Measurements from ENCODE around the gene KCNE1.
"Not testable (repeated sequence)": the region's sequence is repeated elsewhere in the genome, so short reads cannot be mapped to it uniquely, and the experiment has no call there.

KCNE1 gene

GRCh38 chr21:34510148-34511142 is 1.6 kb downstream of the KCNE1 start:
- DNase-seq, result peak; percentile 79

- DNase-seq, result peak; percentile 29
Observed at GRCh38 chr21:34509151-34509550, 2.9 kb downstream of the KCNE1 start.

GRCh38 chr21:34504595-34504994 is 7.4 kb downstream of the KCNE1 start:
- DNase-seq, result no peak

GRCh38 chr21:34502480-34503106 is 9.4 kb downstream of the KCNE1 start:
- no peak for DNase-seq

- DNase-seq, result no peak
Observed at GRCh38 chr21:34501716-34502115, 10.3 kb downstream of the KCNE1 start.

GRCh38 chr21:34500191-34500590 is 11.8 kb downstream of the KCNE1 start:
- DNase-seq, result no peak

- no peak for DNase-seq
Observed at GRCh38 chr21:34499116-34499515, 12.9 kb downstream of the KCNE1 start.

GRCh38 chr21:34498623-34499022 is 13.4 kb downstream of the KCNE1 start:
- DNase-seq, result peak; percentile 20

- DNase-seq, result not testable (repeated sequence)
Observed at GRCh38 chr21:34483854-34484253, 28.2 kb downstream of the KCNE1 start.

GRCh38 chr21:34483435-34483834 is 28.6 kb downstream of the KCNE1 start:
- not testable (repeated sequence) for DNase-seq

- DNase-seq, result not testable (repeated sequence)
Observed at GRCh38 chr21:34467333-34467732, 44.7 kb downstream of the KCNE1 start.

- DNase-seq, result not testable (repeated sequence)
Observed at GRCh38 chr21:34459426-34459825, 52.6 kb downstream of the KCNE1 start.

- DNase-seq, result not testable (repeated sequence)
Observed at GRCh38 chr21:34458266-34458665, 53.7 kb downstream of the KCNE1 start.

- not testable (repeated sequence) for DNase-seq
Observed at GRCh38 chr21:34456180-34456579, 55.8 kb downstream of the KCNE1 start.

GRCh38 chr21:34455628-34456027 is 56.4 kb downstream of the KCNE1 start:
- not testable (repeated sequence) for DNase-seq

- not testable (repeated sequence) for DNase-seq
Observed at GRCh38 chr21:34447018-34447417, 65.0 kb downstream of the KCNE1 start.

GRCh38 chr21:34443486-34443885 is 68.5 kb downstream of the KCNE1 start:
- not testable (repeated sequence) for DNase-seq

- not testable (repeated sequence) for DNase-seq
Observed at GRCh38 chr21:34429710-34430109, 82.3 kb downstream of the KCNE1 start.

GRCh38 chr21:34428441-34428840 is 83.6 kb downstream of the KCNE1 start:
- not testable (repeated sequence) for DNase-seq

GRCh38 chr21:34427339-34427738 is 84.7 kb downstream of the KCNE1 start:
- not testable (repeated sequence) for DNase-seq

- not testable (repeated sequence) for DNase-seq
Observed at GRCh38 chr21:34423805-34424204, 88.2 kb downstream of the KCNE1 start, which contains the start of gene SMIM34. Gene SMIM34, minus strand, starts transcription at chr21:34423951. Its CDS starts 112 bp downstream, at chr21:34423839.

- not testable (repeated sequence) for DNase-seq
Observed at GRCh38 chr21:34417448-34418077, 94.4 kb downstream of the KCNE1 start.

- not testable (repeated sequence) for DNase-seq
Observed at GRCh38 chr21:34407294-34407693, 104.7 kb downstream of the KCNE1 start.

Data from NCI-H69 (cell line).